Naive thymus-derived CD4-positive, alpha-beta T cell (primary cell): ENCODE data around the gene CHRNB2. TPM values are rescaled to one million over a fixed set of nuclear protein-coding genes. Genes with fewer than 3 reads are reported as not detected.

Experiments
- ATAC-seq: fragments of 150-1000 bp; cut with Tn5 transposase; 2 replicates; pipeline ENCODE4 v1.10.0; 2021; ENCODE audit warnings: mild to moderate bottlenecking, moderate library complexity
- CTCF ChIA-PET: fragments of 350-600 bp; sonication (Branson Sonifier 250); formaldehyde crosslinking; loops from one replicate; lab custom pipeline; 2021; ENCODE audit warnings: antibody characterized with exemption; lab: Charles Lee
- POLR2A ChIA-PET: fragments of 350-600 bp; sonication (Branson Sonifier 250); formaldehyde crosslinking; loops from one replicate; lab custom pipeline; 2021; ENCODE audit warnings: antibody characterized with exemption, inconsistent platforms; lab: Charles Lee
- DNase-seq, 9 donors: peaks; one replicate each; pipeline versions ENCODE4 v3.0.0 to v3.0.0-alpha.2; 2020 to 2022; ENCODE audit warnings: mixed read lengths in 1 of 9
- H3K27ac ChIP-seq: one replicate; pipeline ENCODE4 v1.7.0; 2013; ENCODE audit warnings: mild to moderate bottlenecking, low read depth, low read length, moderate library complexity
- H3K27me3 ChIP-seq, 2 donors: one replicate each; pipeline ENCODE4 v1.7.0; 2013; ENCODE audit warnings: low read length in 2 of 2, mild to moderate bottlenecking in 2 of 2, moderate library complexity in 2 of 2; ENCODE audit not compliant: control insufficient read depth in 2 of 2, insufficient read depth in 2 of 2
- H3K36me3 ChIP-seq, 3 experiments: 1 replicate in 2 of 3; 2 replicates in 1 of 3; pipeline ENCODE4 v1.7.0; 2013; ENCODE audit warnings: low read length in 3 of 3, mild to moderate bottlenecking in 3 of 3, moderate library complexity in 1 of 3; ENCODE audit not compliant: insufficient read depth in 3 of 3, control insufficient read depth in 2 of 3
- H3K4me1 ChIP-seq, 2 donors: one replicate each; pipeline ENCODE4 v1.7.0; 2013; ENCODE audit warnings: low read length in 2 of 2, mild to moderate bottlenecking in 2 of 2, moderate library complexity in 1 of 2; ENCODE audit not compliant: control insufficient read depth in 2 of 2, insufficient read depth in 2 of 2
- H3K4me3 ChIP-seq: 2 replicates; pipeline ENCODE4 v1.7.0; 2013; ENCODE audit warnings: mild to moderate bottlenecking, low read length
- H3K9me3 ChIP-seq, 3 experiments: 1 replicate in 2 of 3; 2 replicates in 1 of 3; pipeline ENCODE4 v1.7.0; 2013; ENCODE audit warnings: low read length in 3 of 3; ENCODE audit not compliant: control insufficient read depth in 2 of 3
- H3K27ac Mint-ChIP-seq, 9 donors: one replicate each; pipeline ENCODE4 v1.8.0; 2020 to 2022; ENCODE audit warnings: mixed read lengths in 9 of 9, mild to moderate bottlenecking in 8 of 9, moderate library complexity in 5 of 9, inconsistent platforms in 2 of 9
- H3K27me3 Mint-ChIP-seq, 5 donors: one replicate each; pipeline ENCODE4 v1.8.0; 2021 to 2022; ENCODE audit warnings: mixed read lengths in 5 of 5, mild to moderate bottlenecking in 1 of 5
- H3K36me3 Mint-ChIP-seq, 5 donors: one replicate each; pipeline ENCODE4 v1.8.0; 2020 to 2022; ENCODE audit warnings: mixed read lengths in 5 of 5, mild to moderate bottlenecking in 3 of 5, inconsistent platforms in 1 of 5
- H3K4me1 Mint-ChIP-seq, 7 donors: one replicate each; pipeline ENCODE4 v1.8.0; 2020 to 2022; ENCODE audit warnings: mixed read lengths in 7 of 7, mild to moderate bottlenecking in 3 of 7, inconsistent platforms in 1 of 7
- H3K4me3 Mint-ChIP-seq, 10 donors: one replicate each; pipeline ENCODE4 v1.8.0; 2020 to 2022; ENCODE audit warnings: mild to moderate bottlenecking in 10 of 10, mixed read lengths in 10 of 10, moderate library complexity in 6 of 10, inconsistent platforms in 2 of 10
- H3K9me3 Mint-ChIP-seq, 11 donors: one replicate each; pipeline ENCODE4 v1.8.0; 2020 to 2022; ENCODE audit warnings: mixed read lengths in 11 of 11, mild to moderate bottlenecking in 4 of 11, inconsistent platforms in 1 of 11, moderate library complexity in 1 of 11
- intact Hi-C, 2 donors: fragments of 100-400 bp; cut with micrococcal nuclease; formaldehyde crosslinking; loops; one replicate each; pipeline ENCODE4 v1.15.1; 2023
- polyA plus RNA-seq, 2 donors: library from polyadenylated mRNA; unstranded; fragments of 300-500 nt; fragmentation: Illumina TruSeq; gene quantifications; one replicate each; pipeline ENCODE4 v1.2.3, GENCODE V29; 2021
- total RNA-seq, 6 experiments: library from RNA in 5 of 6; stranded (reverse) in 5 of 6; gene quantifications; 1 replicate in 5 of 6; 2 replicates in 1 of 6; pipeline ENCODE4 v1.2.3 and lab custom pipeline; 2021 to 2026

Gene CHRNB2
- total and polyA plus RNA-seq, 7 experiments from 2014 or later: not detected

DNA sequence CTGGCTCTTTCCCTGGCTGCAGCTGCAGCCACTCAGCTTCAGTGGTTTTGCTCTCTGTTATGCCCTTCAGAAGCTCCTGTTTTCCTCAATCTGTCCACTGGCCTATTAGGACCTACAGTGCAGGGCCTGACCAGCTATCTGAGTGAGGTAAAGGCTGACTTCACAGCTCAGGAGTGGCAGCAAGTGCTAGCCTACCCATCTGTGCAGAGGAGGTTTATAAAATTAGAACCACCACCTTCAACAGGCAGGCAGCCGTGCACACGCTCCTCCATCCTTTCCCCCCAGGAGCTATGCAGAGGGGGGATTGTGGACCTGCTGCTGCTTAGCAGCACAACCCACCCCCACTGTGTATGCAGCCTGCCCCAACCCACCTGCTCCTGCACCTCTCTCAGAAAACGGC lies 32.1 kb downstream of the CHRNB2 start:
- CTCF ChIA-PET: no interaction called here
- peaks cover 19 to 26% of the 10 kb centered on the region in 2 donors for H3K4me1 ChIP-seq
- H3K27ac ChIP-seq: peak overlapping the region; percentile 12
- no peaks in the 10 kb centered on the region for H3K27me3 ChIP-seq
- no peak overlapping the region for H3K4me3 ChIP-seq
- no peaks in the 10 kb centered on the region for H3K27me3 Mint-ChIP-seq
- DNase-seq: no peak
- intact Hi-C loops: no loop called here
- H3K4me1 Mint-ChIP-seq: peaks cover 30 to 69% (median 52%) of the 10 kb centered on the region in 7 donors
- H3K9me3 Mint-ChIP-seq: peaks cover 0 to 3% (median 0%) of the 10 kb centered on the region in 11 donors
- H3K9me3 ChIP-seq: no peaks in the 10 kb centered on the region
- H3K36me3 ChIP-seq: peaks cover 26 to 78% (median 29%) of the 10 kb centered on the region in 3 experiments
- peaks cover 9 to 48% (median 20%) of the 10 kb centered on the region in 5 donors for H3K36me3 Mint-ChIP-seq
- peak overlapping the region in 6 of 9 donors; percentile 28 to 79 (median 48) for H3K27ac Mint-ChIP-seq
- peak overlapping the region in 2 of 10 donors; percentile 7 to 49 for H3K4me3 Mint-ChIP-seq
- POLR2A ChIA-PET: interaction anchor here (0.6 kb wide), 2 partner anchors 230 to 263 kb away, joined by 3 read pairs; no protein-coding TSS in a partner anchor
- ATAC-seq: no peak

DNA sequence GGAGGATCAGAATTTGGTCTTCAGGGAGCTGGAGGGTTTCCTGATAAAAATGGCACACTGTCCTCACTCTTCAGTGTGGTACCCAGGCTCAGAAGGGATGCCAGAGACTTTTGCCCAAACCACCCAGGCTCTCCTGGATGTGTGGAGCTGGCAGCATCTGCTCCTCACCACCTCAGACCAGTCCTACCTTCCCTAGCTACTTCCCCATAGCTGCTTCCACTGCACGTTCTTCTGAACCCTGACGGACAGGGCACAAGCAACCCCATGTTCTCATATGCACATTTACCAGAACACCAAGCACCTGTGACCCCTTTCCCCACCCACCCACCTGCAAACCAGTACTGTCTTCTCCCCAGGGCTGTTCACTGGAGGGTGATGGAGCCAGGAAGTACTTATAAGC lies 35.7 kb downstream of the CHRNB2 start:
- Mint-ChIP-seq H3K4me1 (peaks cover 53 to 91% (median 75%) of the 10 kb centered on the region in 7 donors), H3K27ac (peak overlapping the region in 7 of 9 donors; percentile 28 to 99 (median 76)), H3K27me3 (no peaks in the 10 kb centered on the region), H3K9me3 (peaks cover 0 to 6% (median 0%) of the 10 kb centered on the region in 11 donors), H3K36me3 (peaks cover 8 to 46% (median 15%) of the 10 kb centered on the region in 5 donors), H3K4me3 (peak overlapping the region in 4 of 10 donors; percentile 8 to 100 (median 16))
- H3K27ac ChIP-seq: peak overlapping the region; percentile 39
- ChIA-PET POLR2A (interaction anchor here (2.4 kb wide), 1 partner anchor 24 kb away, joined by 12 read pairs; no protein-coding TSS in a partner anchor), CTCF (interaction anchor here (0.8 kb wide), 1 partner anchor 21 kb away, joined by 4 read pairs; no protein-coding TSS in a partner anchor)
- peaks cover 6 to 49% (median 30%) of the 10 kb centered on the region in 3 experiments for H3K36me3 ChIP-seq
- peaks cover 28 to 42% of the 10 kb centered on the region in 2 donors for H3K4me1 ChIP-seq
- no peak for DNase-seq
- no peaks in the 10 kb centered on the region for H3K27me3 ChIP-seq
- ATAC-seq: no peak
- H3K4me3 ChIP-seq: no peak overlapping the region
- intact Hi-C loops: no loop called here
- no peaks in the 10 kb centered on the region for H3K9me3 ChIP-seq

DNA sequence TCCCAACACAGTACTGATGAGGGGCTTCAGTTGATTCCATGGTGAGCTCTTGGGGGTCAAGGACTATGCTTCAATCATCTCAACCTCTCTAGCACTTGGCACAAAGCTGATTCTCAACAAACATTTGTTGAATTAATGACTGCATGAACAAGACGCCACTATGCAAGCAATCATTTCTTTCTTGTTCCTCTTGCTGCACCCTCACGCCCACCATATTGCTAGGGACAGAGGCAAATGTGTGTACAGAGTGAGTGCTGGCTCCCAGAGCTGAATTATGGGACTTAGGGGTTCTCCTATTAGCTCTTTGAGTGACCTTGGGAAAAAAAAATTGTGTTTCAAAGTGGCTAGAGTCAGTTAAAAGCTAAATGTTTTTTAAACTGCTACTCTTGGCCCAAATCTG lies 38.0 kb downstream of the CHRNB2 start:
- peaks cover 0 to 6% (median 0%) of the 10 kb centered on the region in 11 donors for H3K9me3 Mint-ChIP-seq
- Histone ChIP-seq H3K27me3 (no peaks in the 10 kb centered on the region), H3K4me3 (no peak overlapping the region), H3K36me3 (peaks cover 6 to 28% (median 19%) of the 10 kb centered on the region in 3 experiments), H3K4me1 (peaks cover 40 to 53% of the 10 kb centered on the region in 2 donors), H3K27ac (peak overlapping the region; percentile 97), H3K9me3 (no peaks in the 10 kb centered on the region)
- no peak for ATAC-seq
- peaks cover 53 to 97% (median 82%) of the 10 kb centered on the region in 7 donors for H3K4me1 Mint-ChIP-seq
- peak overlapping the region in 8 of 9 donors; percentile 48 to 99 (median 79) for H3K27ac Mint-ChIP-seq
- CTCF ChIA-PET: interaction anchor here (0.6 to 1.2 kb wide), 4 partner anchors 33 to 271 kb away, joined by 3 to 5 read pairs (median 4); no protein-coding TSS in a partner anchor
- intact Hi-C loops: loop anchor here (5.0 kb wide), 8 partner anchors 128 to 1252 kb away; partner anchors contain the start of genes EFNA4 (in 1 of the 2), GON4L (in 1 of the 2), PBXIP1 (in 1 of the 2) and SLC50A1 (in 1 of the 2)
- peak overlapping the region; percentile 5 to 100 (median 84) for H3K4me3 Mint-ChIP-seq
- POLR2A ChIA-PET: interaction anchor here (0.5 to 2.4 kb wide), 14 partner anchors 10 to 1307 kb away, joined by 3 to 12 read pairs (median 4); partner anchors contain the start of gene PMVK
- H3K36me3 Mint-ChIP-seq: peaks cover 6 to 41% (median 15%) of the 10 kb centered on the region in 5 donors
- H3K27me3 Mint-ChIP-seq: no peaks in the 10 kb centered on the region
- no peak for DNase-seq

DNA sequence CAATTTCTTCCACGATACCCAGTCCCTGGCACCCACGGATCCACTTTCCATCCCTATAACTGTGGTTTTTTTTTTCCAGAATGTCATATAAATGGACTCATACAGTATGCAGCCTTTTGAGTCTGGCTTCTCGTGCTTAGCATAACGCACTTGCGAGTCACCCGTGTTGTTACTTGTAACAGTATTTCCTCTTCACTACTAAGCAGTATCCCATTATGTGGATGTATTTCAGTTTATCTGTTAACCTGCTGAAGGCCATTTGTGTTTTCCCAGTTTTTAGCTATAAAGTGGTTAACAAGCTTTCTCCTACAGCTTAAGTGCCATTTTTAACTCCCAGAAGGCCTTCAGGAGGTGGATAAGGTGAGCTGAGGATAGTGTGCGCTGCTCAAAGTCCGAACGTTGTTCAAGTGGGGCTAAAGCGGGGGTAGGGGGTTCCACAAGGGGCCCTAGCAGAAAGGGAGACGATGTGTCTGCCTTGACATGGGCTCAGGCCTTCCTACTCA lies 39.6 kb downstream of the CHRNB2 start:
- H3K4me1 ChIP-seq: peaks cover 40 to 42% of the 10 kb centered on the region in 2 donors
- ATAC-seq: peak; percentile 1
- CTCF ChIA-PET: no interaction called here
- Mint-ChIP-seq H3K27me3 (no peaks in the 10 kb centered on the region), H3K4me1 (peaks cover 61 to 96% (median 81%) of the 10 kb centered on the region in 7 donors), H3K27ac (peak overlapping the region; percentile 94 to 99 (median 99)), H3K9me3 (peaks cover 0 to 4% (median 0%) of the 10 kb centered on the region in 11 donors), H3K36me3 (peaks cover 3 to 31% (median 8%) of the 10 kb centered on the region in 5 donors), H3K4me3 (peak overlapping the region; percentile 91 to 100 (median 98))
- peak overlapping the region; percentile 97 for H3K27ac ChIP-seq
- intact Hi-C loops: loop anchor here (5.0 kb wide), 8 partner anchors 130 to 1250 kb away; partner anchors contain the start of genes EFNA4 (in 1 of the 2), GON4L (in 1 of the 2), PBXIP1 (in 1 of the 2) and SLC50A1 (in 1 of the 2)
- no peaks in the 10 kb centered on the region for H3K27me3 ChIP-seq
- peak in 1 of 9 donors; percentile 10 for DNase-seq
- H3K36me3 ChIP-seq: peaks cover 0 to 18% (median 12%) of the 10 kb centered on the region in 3 experiments
- POLR2A ChIA-PET: interaction anchor here (0.6 to 1.9 kb wide), 6 partner anchors 13 to 223 kb away, joined by 3 to 13 read pairs (median 4); no protein-coding TSS in a partner anchor
- no peaks in the 10 kb centered on the region for H3K9me3 ChIP-seq
- H3K4me3 ChIP-seq: peak overlapping the region; percentile 78

DNA sequence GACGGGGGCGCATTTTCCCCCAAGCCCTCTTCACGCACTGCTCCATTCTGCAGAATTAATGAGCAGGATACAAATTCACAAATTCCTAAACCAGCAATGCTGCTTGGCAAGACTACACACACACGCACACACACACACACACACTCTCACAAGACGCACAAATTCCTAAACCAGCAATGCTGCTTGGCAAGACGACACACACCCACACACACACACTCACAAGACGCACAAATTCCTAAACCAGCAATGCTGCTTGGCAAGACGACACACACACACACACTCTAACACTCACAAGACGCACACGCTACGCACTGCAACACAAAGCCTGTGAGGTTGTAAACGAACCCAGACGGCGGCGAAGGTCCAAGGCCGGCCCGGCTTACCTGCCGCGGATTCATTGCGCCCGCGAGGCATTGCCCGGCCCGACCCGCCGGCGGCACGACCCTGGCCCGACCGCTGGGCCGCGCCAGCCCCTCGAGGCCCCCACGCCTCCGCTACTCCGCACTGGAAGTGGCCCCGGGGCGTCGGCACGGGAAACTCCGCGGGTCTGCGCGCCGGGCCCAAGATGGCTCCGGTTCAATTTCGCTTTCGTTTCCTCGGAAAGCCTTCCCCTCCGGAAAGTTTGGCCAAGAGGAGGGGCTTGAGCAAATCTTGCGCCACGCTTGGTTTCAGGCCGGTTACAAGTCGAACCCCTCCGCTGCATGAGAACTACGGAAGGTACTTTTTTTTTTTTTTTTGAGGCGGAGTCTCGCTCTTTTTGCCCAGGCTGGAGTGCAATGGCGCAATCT lies 40.2 kb downstream of the CHRNB2 start, which contains the start of gene ADAR:
Gene ADAR (minus strand): TSS at position 578 of the 788 bp plus-strand sequence. CDS start 180 bp downstream, at position 398.
- H3K36me3 ChIP-seq: peaks cover 0 to 11% (median 6%) of the 10 kb centered on the region in 3 experiments
- peaks cover 40 to 42% of the 10 kb centered on the region in 2 donors for H3K4me1 ChIP-seq
- ATAC-seq (peak; percentile 92), DNase-seq (peak; percentile 67 to 95 (median 90))
- peaks cover 3 to 31% (median 8%) of the 10 kb centered on the region in 5 donors for H3K36me3 Mint-ChIP-seq
- intact Hi-C loops: loop anchor here (1.0 to 5.0 kb wide), 17 partner anchors 19 to 1731 kb away; partner anchors contain the start of genes CCT3 (in 1 of the 2), EFNA4 (in 1 of the 2), GON4L (in 1 of the 2) and PBXIP1 (in 1 of the 2)
- H3K4me1 Mint-ChIP-seq: peaks cover 63 to 90% (median 75%) of the 10 kb centered on the region in 7 donors
- peaks cover 0 to 4% (median 0%) of the 10 kb centered on the region in 11 donors for H3K9me3 Mint-ChIP-seq
- H3K27ac ChIP-seq: peak within 1 kb of the TSS; percentile 97
- H3K9me3 ChIP-seq: no peaks in the 10 kb centered on the region
- no peaks in the 10 kb centered on the region for H3K27me3 ChIP-seq
- CTCF ChIA-PET: interaction anchor here (0.7 kb wide), 1 partner anchor 15 kb away, joined by 3 read pairs; no protein-coding TSS in a partner anchor
- peak within 1 kb of the TSS; percentile 94 to 99 (median 99) for H3K27ac Mint-ChIP-seq
- POLR2A ChIA-PET: interaction anchor here (0.6 to 3.0 kb wide), 9 partner anchors 15 to 304 kb away, joined by 3 to 20 read pairs (median 5); no protein-coding TSS in a partner anchor
- H3K27me3 Mint-ChIP-seq: no peaks in the 10 kb centered on the region
- H3K4me3 Mint-ChIP-seq: peak within 1 kb of the TSS; percentile 91 to 100 (median 98)
- H3K4me3 ChIP-seq: peak within 1 kb of the TSS; percentile 78
